Suppressor macrophage (primary cell): ENCODE results near the gene XKR3.
"Not testable (repeated sequence)": the region's sequence is repeated elsewhere in the genome, so short reads cannot be mapped to it uniquely, and the experiment has no call there.

Source experiments
- DNase-seq, 4 experiments: peaks; one replicate each; pipeline ENCODE4 v3.0.0-alpha.2; 2020 to 2022

Gene XKR3

GRCh38 chr22:16747266-16748159 lies 77.7 kb downstream of the XKR3 start:
- not testable (repeated sequence) for DNase-seq

GRCh38 chr22:16734271-16734670 lies 90.9 kb downstream of the XKR3 start:
- not testable (repeated sequence) for DNase-seq
